NCI-H1436 treated with DMSO at 0.1 percent for 48 hours (cell line): ENCODE measurements around the gene SGSM2.

ENCODE experiments used
- DNase-seq: peaks from one replicate; lab custom pipeline; 2025; lab: John Stamatoyannopoulos, UW

SGSM2 gene

GRCh38 chr17:2423271-2423670 lies 86.0 kb downstream of the SGSM2 start:
- DNase-seq, result peak; percentile 39

GRCh38 chr17:2427215-2427614 lies 89.9 kb downstream of the SGSM2 start:
- no peak for DNase-seq

GRCh38 chr17:2427910-2428309 lies 90.6 kb downstream of the SGSM2 start:
- no peak for DNase-seq
